H1 (cell line): ENCODE results near the gene SCOC. TPM values are rescaled to one million over a fixed set of nuclear protein-coding genes. Genes with fewer than 3 reads are reported as not detected.

Source experiments
- CTCF ChIA-PET: fragments of 300-600 bp; sonication (Branson Sonifier 250); formaldehyde crosslinking; loops from one replicate; lab custom pipeline; 2021; ENCODE audit not compliant: partially characterized antibody; lab: Charles Lee
- POLR2A ChIA-PET: fragments of 300-600 bp; sonication (Branson Sonifier 250); formaldehyde crosslinking; loops from one replicate; lab custom pipeline; 2021; ENCODE audit warnings: inconsistent platforms; ENCODE audit not compliant: partially characterized antibody; lab: Charles Lee
- DNase-seq, 2 experiments: peaks; one replicate each; pipeline versions ENCODE4 v3.0.0 to v3.0.0-alpha.2; 2010 to 2022; ENCODE audit warnings: low spot score in 2 of 2, low read depth in 1 of 2, mixed read lengths in 1 of 2
- FAIRE-seq: peaks from 2 replicates; lab custom pipeline; 2011; peaks lifted over from hg19 to GRCh38; lab: Jason Lieb, UNC
- H2AFZ ChIP-seq: 2 replicates; pipeline ENCODE4 v1.8.1; 2012; ENCODE audit warnings: low read length, inconsistent platforms
- H2AK5ac ChIP-seq: 2 replicates; pipeline ENCODE4 v1.6.1; 2013; ENCODE audit warnings: low read depth, low read length
- H2BK120ac ChIP-seq: replicated peaks from 2 replicates; pipeline ENCODE3; 2013; ENCODE audit warnings: low read depth, low read length, inconsistent platforms
- H2BK12ac ChIP-seq: 2 replicates; pipeline ENCODE4 v1.6.1; 2013; ENCODE audit warnings: low read depth, low read length
- H2BK15ac ChIP-seq: 2 replicates; pipeline ENCODE4 v1.6.1; 2013; ENCODE audit warnings: low read length
- H2BK20ac ChIP-seq: 2 replicates; pipeline ENCODE4 v1.6.1; 2013; ENCODE audit warnings: low read length
- H2BK5ac ChIP-seq: 2 replicates; pipeline ENCODE4 v1.6.1; 2013; ENCODE audit warnings: low read depth, low read length
- H3K14ac ChIP-seq: 2 replicates; pipeline ENCODE4 v1.6.1; 2013; ENCODE audit warnings: inconsistent platforms; ENCODE audit not compliant: insufficient read length
- H3K18ac ChIP-seq: 2 replicates; pipeline ENCODE4 v1.6.1; 2013; ENCODE audit warnings: low read length; ENCODE audit errors: extremely low read depth
- H3K23ac ChIP-seq: 2 replicates; pipeline ENCODE4 v1.6.1; 2013; ENCODE audit warnings: inconsistent platforms; ENCODE audit not compliant: insufficient read length
- H3K23me2 ChIP-seq: 2 replicates; pipeline ENCODE4 v1.6.1; 2013; ENCODE audit warnings: low read depth, low read length
- H3K27ac ChIP-seq: 2 replicates; pipeline ENCODE4 v1.6.1; 2011; ENCODE audit warnings: low read depth, low read length, inconsistent platforms
- H3K27me3 ChIP-seq, 4 experiments: replicated peaks in 1 of 4; 1 replicate in 1 of 4; 2 replicates in 3 of 4; pipeline versions ENCODE4 v1.6.1 to v1.8.1; 2011 to 2013; ENCODE audit warnings: low read length in 3 of 4, mild to moderate bottlenecking in 3 of 4, inconsistent platforms in 2 of 4, mixed read lengths in 2 of 4, moderate library complexity in 1 of 4; ENCODE audit not compliant: control insufficient read depth in 3 of 4, insufficient read depth in 3 of 4; ENCODE audit errors: extremely low read depth in 1 of 4
- H3K36me3 ChIP-seq, 4 experiments: 2 replicates each; pipeline versions ENCODE4 v1.6.1 to v1.8.1; 2011 to 2013; ENCODE audit warnings: mild to moderate bottlenecking in 4 of 4, low read length in 3 of 4, moderate library complexity in 2 of 4, control low read depth in 1 of 4, inconsistent platforms in 1 of 4; ENCODE audit not compliant: insufficient read depth in 4 of 4, control insufficient read depth in 2 of 4
- H3K4ac ChIP-seq: replicated peaks from 2 replicates; pipeline ENCODE3; 2013; ENCODE audit warnings: low read length, low read depth, mixed read lengths, inconsistent platforms; ENCODE audit not compliant: insufficient read length
- H3K4me1 ChIP-seq, 4 experiments: replicated peaks in 1 of 4; 1 replicate in 1 of 4; 2 replicates in 3 of 4; pipeline versions ENCODE4 v1.6.1 to v1.8.1; 2011 to 2013; ENCODE audit warnings: low read length in 3 of 4, inconsistent platforms in 2 of 4, mixed read lengths in 1 of 4; ENCODE audit not compliant: insufficient read depth in 4 of 4, control insufficient read depth in 3 of 4
- H3K4me2 ChIP-seq, 2 experiments: 2 replicates each; pipeline versions ENCODE4 v1.6.1 to v1.8.1; 2011 to 2013; ENCODE audit warnings: low read depth in 2 of 2, low read length in 2 of 2, control low read depth in 1 of 2, inconsistent platforms in 1 of 2, mild to moderate bottlenecking in 1 of 2; ENCODE audit not compliant: insufficient read depth in 1 of 2
- H3K4me3 ChIP-seq, 4 experiments: fragments of 200-600, 300-600 bp in 1 of 4; sonication (generic), shearing (Covaris generic), sonication (Bioruptor Twin) in 1 of 4; 2 replicates each; pipeline versions ENCODE4 v1.5.1 to v1.8.1; 2011 to 2016; ENCODE audit warnings: low read length in 4 of 4, low read depth in 3 of 4, control low read depth in 2 of 4, inconsistent platforms in 2 of 4, mild to moderate bottlenecking in 2 of 4, mixed read lengths in 1 of 4, moderate library complexity in 1 of 4; ENCODE audit not compliant: insufficient read depth in 2 of 4; ENCODE audit errors: extremely low read depth in 1 of 4
- H3K56ac ChIP-seq: replicated peaks from 2 replicates; pipeline ENCODE3; 2013; ENCODE audit warnings: low read depth, mild to moderate bottlenecking, mixed read lengths, low read length, inconsistent platforms; ENCODE audit not compliant: insufficient read length
- H3K79me1 ChIP-seq: 2 replicates; pipeline ENCODE4 v1.6.1; 2013; ENCODE audit warnings: low read depth, low read length, control low read depth
- H3K79me2 ChIP-seq, 2 experiments: 2 replicates each; pipeline versions ENCODE4 v1.6.1 to v1.8.1; 2012 to 2013; ENCODE audit warnings: low read length in 2 of 2, mild to moderate bottlenecking in 2 of 2, inconsistent platforms in 1 of 2; ENCODE audit not compliant: insufficient read depth in 2 of 2, control insufficient read depth in 1 of 2
- H3K9ac ChIP-seq, 4 experiments: replicated peaks in 1 of 4; 1 replicate in 1 of 4; 2 replicates in 3 of 4; pipeline versions ENCODE4 v1.6.1 to v1.8.1; 2011 to 2013; ENCODE audit warnings: low read depth in 3 of 4, low read length in 3 of 4, control low read depth in 2 of 4, mild to moderate bottlenecking in 2 of 4, moderate library complexity in 2 of 4, inconsistent platforms in 1 of 4; ENCODE audit errors: extremely low read depth in 1 of 4
- H3K9me3 ChIP-seq, 2 experiments: 2 replicates each; pipeline versions ENCODE4 v1.6.1 to v1.8.1; 2012 to 2013; ENCODE audit warnings: mild to moderate bottlenecking in 2 of 2, moderate library complexity in 2 of 2, control low read depth in 1 of 2, inconsistent platforms in 1 of 2, low read depth in 1 of 2, low read length in 1 of 2, mixed read lengths in 1 of 2; ENCODE audit not compliant: insufficient read depth in 2 of 2
- H4K20me1 ChIP-seq, 2 experiments: replicated peaks in 1 of 2; 2 replicates each; pipeline versions ENCODE3 to v1.8.1; 2011 to 2013; ENCODE audit warnings: inconsistent platforms in 2 of 2, low read length in 2 of 2, mild to moderate bottlenecking in 1 of 2; ENCODE audit not compliant: insufficient read depth in 2 of 2, control insufficient read depth in 1 of 2
- H4K5ac ChIP-seq: 2 replicates; pipeline ENCODE4 v1.6.1; 2013; ENCODE audit warnings: low read length, low read depth, mixed read lengths, inconsistent platforms; ENCODE audit not compliant: insufficient read length
- H4K8ac ChIP-seq: 2 replicates; pipeline ENCODE4 v1.8.0; 2013; ENCODE audit warnings: mild to moderate bottlenecking, moderate library complexity, low read length, inconsistent platforms; ENCODE audit not compliant: insufficient read depth; ENCODE audit errors: extremely low read depth
- H4K91ac ChIP-seq: replicated peaks from 2 replicates; pipeline ENCODE3; 2013; ENCODE audit warnings: low read length, mixed read lengths, inconsistent platforms; ENCODE audit not compliant: insufficient read length
- ASH2L ChIP-seq: fragments of 200-600, 300-600 bp; sonication (generic); IDR thresholded peaks from one replicate; pipeline ENCODE4 v1.7.1; 2017; ENCODE audit warnings: low read length
- CBX5 ChIP-seq: fragments of 300-800, 300-1000 bp; sonication (generic); IDR thresholded peaks from 2 replicates; pipeline ENCODE4 v1.7.1; 2016; ENCODE audit warnings: antibody characterized with exemption, low read length, low read depth
- EGR1 ChIP-seq: IDR thresholded peaks from 2 replicates; pipeline ENCODE4 v1.6.1; 2011; ENCODE audit warnings: low read depth, low read length, borderline replicate concordance
- EP300 ChIP-seq, 2 experiments: IDR thresholded peaks; 1 replicate in 1 of 2; 2 replicates in 1 of 2; pipeline ENCODE4 v1.6.1; 2011 to 2012; ENCODE audit warnings: low read depth in 2 of 2, low read length in 2 of 2, mild to moderate bottlenecking in 2 of 2, borderline replicate concordance in 1 of 2, inconsistent platforms in 1 of 2, moderate library complexity in 1 of 2
- HDAC2 ChIP-seq, 2 experiments: fragments of 300-600 bp in 1 of 2; sonication (generic) in 1 of 2; IDR thresholded peaks; 2 replicates each; pipeline ENCODE4 v1.6.1; 2011 to 2012; ENCODE audit warnings: low read depth in 2 of 2, low read length in 2 of 2, mild to moderate bottlenecking in 2 of 2, moderate library complexity in 2 of 2, borderline replicate concordance in 1 of 2, inconsistent platforms in 1 of 2
- HDAC6 ChIP-seq: IDR thresholded peaks from one replicate; pipeline ENCODE4 v1.7.1; 2012; ENCODE audit warnings: low read depth, mild to moderate bottlenecking, inconsistent platforms, low read length, moderate library complexity
- JUND ChIP-seq: IDR thresholded peaks from 2 replicates; pipeline ENCODE4 v1.6.1; 2011; ENCODE audit warnings: mild to moderate bottlenecking, improper control_type of control experiment, low read length
- KDM1A ChIP-seq: fragments of 200-600, 300-600 bp; sonication (generic); IDR thresholded peaks from 2 replicates; pipeline ENCODE4 v1.7.1; 2016; ENCODE audit warnings: mild to moderate bottlenecking, low read length, borderline replicate concordance
- NRF1 ChIP-seq: IDR thresholded peaks from 2 replicates; pipeline ENCODE4 v1.6.1; 2011; ENCODE audit warnings: mild to moderate bottlenecking, low read depth, low read length, improper control_type of control experiment
- POLR2A ChIP-seq, 2 experiments: IDR thresholded peaks; 1 replicate in 1 of 2; 2 replicates in 1 of 2; pipeline ENCODE4 v1.6.1; 2011; ENCODE audit warnings: low read depth in 2 of 2, low read length in 2 of 2, mild to moderate bottlenecking in 2 of 2; ENCODE audit errors: control extremely low read depth in 1 of 2
- TAF1 ChIP-seq: IDR thresholded peaks from 2 replicates; pipeline ENCODE4 v1.6.1; 2011; ENCODE audit warnings: mild to moderate bottlenecking, low read depth, low read length
- TCF12 ChIP-seq: IDR thresholded peaks from 2 replicates; pipeline ENCODE4 v1.6.1; 2011; ENCODE audit warnings: low read depth, mild to moderate bottlenecking, low read length
- WGBS, 2 experiments: shearing (Covaris generic) in 1 of 2; methylation state at CpG; one replicate each; pipeline versions ENCODE4 v1.1.6 to v1.1.7; 2013 to 2015; ENCODE audit warnings: low lambda C conversion rate in 2 of 2, mixed read lengths in 2 of 2, inconsistent platforms in 1 of 2, low coverage in 1 of 2, missing lambda C conversion rate in 1 of 2; ENCODE audit not compliant: insufficient replicate concordance in 2 of 2, insufficient coverage in 1 of 2, insufficient read length in 1 of 2; ENCODE audit errors: extremely low coverage in 1 of 2, missing lambda C conversion rate in 1 of 2; 5-methylcytosine and 5-hydroxymethylcytosine counted together
- polyA plus RNA-seq, 7 experiments: library from polyadenylated mRNA; depleted of rRNA in 3 of 7; stranded (reverse) in 5 of 7; unstranded in 2 of 7; fragments of >200 nt in 5 of 7; fragments of 200-250 nt in 2 of 7; gene quantifications; 1 replicate in 5 of 7; 2 replicates in 1 of 7; 4 replicates in 1 of 7; pipeline versions ENCODE4 v1.2.1 to v1.2.3, GENCODE V29; 2011 to 2013; ENCODE audit warnings: missing spikeins in 2 of 7, mixed read lengths in 2 of 7
- total RNA-seq: library from RNA; stranded (reverse); fragmentation: NEBNext Ultra II Directional; extraction: Animal tissue kit (Norgen Biotek cat#: 25700); gene quantifications from 2 replicates; pipeline ENCODE4 v1.2.1, GENCODE V29; 2021

Gene SCOC
- total and polyA plus RNA-seq, 2 of the 8 experiments (the other 6 are each of a cell fraction or from before 2014, with no cell fraction given), result 12.1 to 33.4 TPM

DNA sequence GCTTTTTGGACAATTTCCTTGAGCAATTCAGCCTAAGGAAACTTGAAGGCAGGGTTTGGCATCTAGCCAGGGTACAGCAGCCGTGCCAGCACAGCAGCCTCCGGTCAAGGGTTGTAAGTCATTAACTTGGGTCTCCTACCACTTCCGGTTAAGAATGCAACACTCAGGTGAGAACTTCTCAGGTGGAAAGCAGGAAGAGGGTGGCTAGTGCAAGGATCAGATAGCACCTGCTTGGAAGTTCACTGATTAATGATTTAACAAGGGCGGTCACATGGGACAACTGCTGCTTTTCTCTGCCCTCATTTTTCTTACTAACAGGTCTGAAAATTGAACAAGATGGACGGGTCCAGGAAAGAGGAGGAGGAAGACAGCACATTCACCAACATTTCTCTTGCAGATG is 30.1 kb upstream of the SCOC start:
- H2AFZ ChIP-seq, result no peak overlapping the region
- no peak overlapping the region for H3K14ac ChIP-seq
- H3K23ac ChIP-seq, result no peak overlapping the region
- peaks cover 0 to 12% (median 6%) of the 10 kb centered on the region in 4 experiments; a peak in 5 of 7 replicates for H3K4me1 ChIP-seq
- no peaks in the 10 kb centered on the region for H4K20me1 ChIP-seq
- FAIRE-seq (no peak), DNase-seq (no peak)
- no peaks in the 10 kb centered on the region for H3K79me1 ChIP-seq
- no peak overlapping the region for H3K9ac ChIP-seq
- H3K79me2 ChIP-seq, result no peaks in the 10 kb centered on the region
- no peak overlapping the region for H3K18ac ChIP-seq
- H2AK5ac ChIP-seq, result no peak overlapping the region
- H3K4me2 ChIP-seq, result no peak overlapping the region
- no peak overlapping the region for H2BK5ac ChIP-seq
- H3K36me3 ChIP-seq, result no peaks in the 10 kb centered on the region
- WGBS, 2 experiments, result 88% methylated on average over 5 of the region's 5 CpGs; no CpG with 5 or more reads in 1 of the 2 experiments
- H3K56ac ChIP-seq, result no peak overlapping the region
- H4K5ac ChIP-seq, result no peak overlapping the region
- H3K23me2 ChIP-seq, result no peaks in the 10 kb centered on the region
- peaks cover 0 to 1% (median 0%) of the 10 kb centered on the region in 4 experiments; a peak in 2 of 7 replicates for H3K27me3 ChIP-seq
- no peak overlapping the region for H2BK12ac ChIP-seq
- TF ChIP-seq ASH2L (no peak), TCF12 (no peak), HDAC2 (IDR thresholded peaks at IDR 0.05; ENCODE audit: borderline replicate concordance in 1 of 2, low read depth in 2 of 2, low read length in 2 of 2) (no peak), JUND (no peak), TAF1 (no peak), NRF1 (no peak), EP300 (IDR thresholded peaks at IDR 0.05; ENCODE audit: borderline replicate concordance in 1 of 2, low read depth in 2 of 2, low read length in 2 of 2) (no peak), KDM1A (no peak), EGR1 (no peak), POLR2A (IDR thresholded peaks at IDR 0.05; ENCODE audit: control extremely low read depth in 1 of 2, low read depth in 2 of 2, low read length in 2 of 2) (no peak), HDAC6 (no peak), CBX5 (no peak)
- TF ChIP-seq, all 59 proteins: peak for 0
- ChIA-PET POLR2A (no interaction called here), CTCF (interaction anchor here (0.9 to 4.4 kb wide), 6 partner anchors 13 to 331 kb away, joined by 3 to 24 read pairs (median 10); no protein-coding TSS in a partner anchor)
- no peak overlapping the region for H2BK20ac ChIP-seq
- no peak overlapping the region for H3K4me3 ChIP-seq
- no peak overlapping the region for H3K4ac ChIP-seq
- H2BK120ac ChIP-seq, result no peak overlapping the region
- H2BK15ac ChIP-seq, result no peak overlapping the region
- no peaks in the 10 kb centered on the region for H3K9me3 ChIP-seq
- H3K27ac ChIP-seq, result no peak overlapping the region
- no peak overlapping the region for H4K8ac ChIP-seq
- no peak overlapping the region for H4K91ac ChIP-seq
